ENCODE data around the gene HSD17B1.
"Not testable (repeated sequence)": the region's sequence is repeated elsewhere in the genome, so short reads cannot be mapped to it uniquely, and the experiment has no call there.

Gene HSD17B1

GRCh38 chr17:42525221-42525620 is 27.5 kb upstream of the HSD17B1 start:
- ATAC-seq (no peak), DNase-seq (no peak)

DNA sequence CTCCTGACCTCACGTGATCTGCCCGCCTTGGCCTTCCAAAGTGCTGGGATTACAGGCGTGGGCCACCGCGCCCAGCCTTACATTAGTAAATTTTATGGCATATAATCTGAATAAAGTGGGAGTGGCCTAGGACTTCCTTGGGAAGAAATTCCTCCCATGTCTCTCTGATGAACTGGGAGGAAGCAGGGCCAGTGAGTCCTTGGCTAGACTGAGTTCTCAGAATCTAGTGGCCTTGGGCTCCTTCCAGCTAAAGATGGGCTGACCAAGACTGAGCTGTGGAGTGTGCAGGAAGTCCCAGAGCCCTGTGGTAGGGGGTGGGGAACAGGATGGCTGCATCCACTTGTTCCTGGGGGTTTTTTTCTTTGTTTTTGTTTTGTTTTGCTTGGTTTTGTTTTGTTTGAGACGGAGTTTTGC is 26.7 kb upstream of the HSD17B1 start:
- ATAC-seq (no peak), DNase-seq (no peak)

- DNase-seq (no peak), ATAC-seq (no peak)
These were observed 24.8 kb upstream of the HSD17B1 start for GRCh38 chr17:42527932-42528331.

- ATAC-seq: no peak
These were observed 23.7 kb upstream of the HSD17B1 start for GRCh38 chr17:42529061-42529460.

DNA sequence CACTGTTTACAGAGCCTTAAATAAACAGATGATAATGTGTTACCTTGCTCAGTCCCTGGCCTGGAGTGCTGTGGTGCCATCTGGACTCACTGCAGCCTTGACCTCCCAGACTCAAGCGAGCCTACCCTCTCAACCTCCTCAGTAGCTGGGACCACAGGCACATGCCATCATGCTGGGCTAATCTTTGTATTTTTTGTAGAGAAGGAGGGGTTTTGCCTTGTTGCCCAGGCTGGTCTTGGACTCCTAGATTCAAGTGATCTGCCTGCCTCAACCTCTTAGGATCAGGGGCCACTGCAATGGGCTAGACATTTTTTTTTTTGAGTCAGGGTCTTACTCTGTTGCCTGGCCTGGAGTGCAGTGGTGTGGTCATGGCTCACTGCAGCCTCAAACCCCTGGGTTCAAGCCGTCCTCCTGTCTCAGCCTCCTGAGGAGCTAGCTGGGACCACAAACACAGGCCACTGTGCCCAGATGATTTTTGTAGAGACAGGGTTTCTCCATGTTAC is 21.7 kb upstream of the HSD17B1 start:
- no peak for ATAC-seq
- DNase-seq: no peak

More at GRCh38 chr17:42529061-42529460, 23.7 kb upstream of the HSD17B1 start:
- DNase-seq: no peak

DNA sequence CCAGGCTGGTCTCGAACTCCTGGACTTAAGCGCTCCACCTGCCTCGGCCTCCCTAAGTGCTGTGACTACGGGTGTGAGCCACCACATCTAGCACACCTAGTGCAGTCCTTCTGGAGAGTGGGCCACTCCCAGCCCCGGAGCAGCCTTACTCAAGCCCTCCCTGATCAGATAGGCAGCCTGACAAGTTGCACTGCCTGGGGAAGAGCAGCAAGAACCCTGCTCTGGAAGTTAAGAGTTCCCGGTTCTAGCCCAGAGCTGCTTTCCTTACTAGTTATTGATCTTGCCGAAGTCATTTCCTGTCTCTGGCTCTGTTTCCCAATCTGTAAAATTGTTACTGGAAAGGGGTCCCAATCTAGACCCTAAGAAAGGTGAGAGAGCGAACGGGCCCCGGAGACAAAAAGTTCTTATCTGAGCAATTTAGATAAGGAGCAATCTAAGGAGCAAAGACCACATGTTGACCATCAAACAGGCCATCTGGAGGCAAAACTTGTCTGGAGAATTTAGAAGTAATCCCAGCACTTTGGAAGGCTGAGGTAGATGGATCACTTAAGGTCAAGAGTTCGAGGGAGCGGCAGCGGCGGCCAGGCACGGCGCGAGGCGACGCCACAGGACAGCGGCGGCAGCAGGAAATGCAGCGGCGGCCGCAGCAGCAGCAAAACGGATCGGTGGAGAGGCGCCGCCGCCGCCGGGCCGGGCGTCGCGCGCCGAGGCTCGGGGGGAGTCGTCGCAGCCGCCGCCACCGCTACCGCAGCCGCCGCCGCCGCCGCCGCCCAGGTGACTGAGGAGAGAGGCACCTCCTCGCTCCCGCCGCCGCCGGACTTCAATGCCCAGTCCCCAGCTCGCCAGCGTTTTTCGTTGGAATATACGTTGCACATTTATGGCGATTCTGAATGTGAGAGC is 21.0 kb upstream of the HSD17B1 start:
- no peak for ATAC-seq
- peak; percentile 66 for DNase-seq

DNA sequence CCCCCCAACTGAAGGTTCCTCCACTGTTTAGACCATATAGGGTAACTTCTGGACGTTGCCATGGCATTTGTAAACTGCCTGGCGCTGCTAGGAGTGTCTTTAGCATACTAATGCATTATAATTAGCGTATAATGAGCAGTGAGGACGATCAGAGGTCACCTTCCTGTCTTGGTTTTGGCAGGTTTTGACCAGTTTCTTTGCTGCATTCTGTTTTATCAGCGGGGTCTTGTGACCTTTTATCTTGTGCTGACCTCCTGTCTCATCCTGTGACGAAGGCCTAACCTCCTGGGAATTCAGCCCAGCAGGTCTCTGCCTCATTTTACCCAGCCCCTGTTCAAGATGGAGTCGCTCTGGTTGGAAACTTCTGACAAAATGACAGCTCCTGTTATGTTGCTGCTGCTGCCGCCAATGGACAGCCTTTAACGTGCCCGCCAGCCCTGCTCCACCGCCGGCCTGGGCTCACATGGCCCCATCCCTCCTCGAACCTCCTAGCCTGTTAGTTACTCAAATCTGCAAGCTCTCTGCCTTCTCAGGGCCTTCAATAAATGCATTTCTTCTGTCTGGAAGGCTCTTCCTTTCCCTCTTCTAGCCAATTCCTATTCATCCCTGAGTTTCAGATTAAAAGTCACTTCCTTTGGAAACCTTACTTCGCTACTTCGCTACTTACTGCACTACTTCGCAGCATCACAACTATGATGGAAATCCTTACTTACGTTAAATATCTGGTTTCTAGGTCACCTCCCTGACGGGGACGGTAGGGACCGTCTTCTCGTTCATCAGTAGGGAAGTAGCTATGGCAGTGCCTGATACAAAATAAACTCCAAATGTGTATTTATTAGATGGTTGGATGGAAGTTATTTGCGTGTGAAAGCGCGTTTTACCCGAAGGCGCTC is 17.3 kb upstream of the HSD17B1 start:
- peak; percentile 2 for ATAC-seq
- no peak for DNase-seq

GRCh38 chr17:42536048-42536371 is 16.7 kb upstream of the HSD17B1 start, which contains the start of gene NAGLU:
Gene NAGLU, plus strand, starts transcription at chr17:42536241. Its CDS starts 32 bp downstream, at chr17:42536273.
- ATAC-seq (peak; percentile 93), DNase-seq (peak; percentile 94)

DNA sequence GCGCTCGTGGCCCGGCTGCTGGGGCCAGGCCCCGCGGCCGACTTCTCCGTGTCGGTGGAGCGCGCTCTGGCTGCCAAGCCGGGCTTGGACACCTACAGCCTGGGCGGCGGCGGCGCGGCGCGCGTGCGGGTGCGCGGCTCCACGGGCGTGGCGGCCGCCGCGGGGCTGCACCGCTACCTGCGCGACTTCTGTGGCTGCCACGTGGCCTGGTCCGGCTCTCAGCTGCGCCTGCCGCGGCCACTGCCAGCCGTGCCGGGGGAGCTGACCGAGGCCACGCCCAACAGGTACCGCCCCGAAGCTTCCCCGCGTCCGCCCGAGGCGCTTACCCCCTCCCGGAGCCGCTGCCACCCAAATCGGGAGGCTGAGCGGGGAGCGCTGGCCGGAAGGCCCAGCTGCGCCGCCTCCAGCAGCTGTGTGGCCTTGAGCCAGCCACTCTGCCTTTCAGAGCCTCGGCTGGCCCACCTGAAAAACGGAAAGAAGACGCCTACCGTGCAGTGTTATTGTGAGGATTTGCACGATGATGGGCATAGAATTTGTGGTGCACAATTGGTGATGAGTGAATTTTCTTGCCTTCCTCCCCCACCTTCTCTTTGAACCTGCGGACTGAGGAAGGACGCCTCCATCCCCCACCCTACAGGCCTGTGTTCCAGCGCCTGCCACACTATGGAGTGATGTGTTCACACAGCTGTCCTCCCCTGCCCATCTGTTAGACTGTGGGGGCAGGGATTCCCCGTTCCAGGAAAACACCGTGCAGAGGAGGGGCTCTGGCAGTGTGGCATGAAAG is 16.2 kb upstream of the HSD17B1 start:
- DNase-seq: peak; percentile 83
- ATAC-seq: peak; percentile 79

- ATAC-seq (no peak), DNase-seq (no peak)
These were observed 15.4 kb upstream of the HSD17B1 start for GRCh38 chr17:42537156-42537805.

DNA sequence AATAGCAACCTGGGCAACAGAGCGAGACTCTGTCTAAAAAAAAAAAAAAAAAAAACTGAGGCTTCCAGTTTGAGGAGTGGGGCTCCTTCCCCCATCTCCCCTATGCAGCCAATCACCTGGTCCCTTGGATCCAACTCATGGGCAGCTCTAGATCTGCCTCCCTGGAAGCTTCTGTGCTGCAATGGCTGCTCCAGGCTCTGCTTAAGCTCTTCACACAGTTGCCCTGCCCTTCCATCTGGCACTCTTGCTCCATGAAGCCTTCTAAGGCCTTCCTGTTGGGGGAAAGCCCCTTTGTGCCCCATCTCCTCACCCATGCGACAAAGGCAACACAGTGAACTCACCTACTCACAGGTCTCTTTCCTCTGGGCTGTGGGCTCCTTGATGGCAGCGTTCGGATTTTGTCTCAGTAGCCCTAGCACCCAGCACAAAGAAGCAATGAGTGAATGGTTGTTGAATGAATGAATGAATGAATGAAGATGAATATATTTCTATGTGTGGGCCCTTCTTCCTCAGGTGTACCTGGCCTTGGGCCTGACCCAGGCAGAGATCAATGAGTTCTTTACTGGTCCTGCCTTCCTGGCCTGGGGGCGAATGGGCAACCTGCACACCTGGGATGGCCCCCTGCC is 14.8 kb upstream of the HSD17B1 start:
- ATAC-seq (no peak), DNase-seq (no peak)

- DNase-seq (no peak), ATAC-seq (no peak)
These were observed 14.2 kb upstream of the HSD17B1 start for GRCh38 chr17:42538482-42538881.

DNA sequence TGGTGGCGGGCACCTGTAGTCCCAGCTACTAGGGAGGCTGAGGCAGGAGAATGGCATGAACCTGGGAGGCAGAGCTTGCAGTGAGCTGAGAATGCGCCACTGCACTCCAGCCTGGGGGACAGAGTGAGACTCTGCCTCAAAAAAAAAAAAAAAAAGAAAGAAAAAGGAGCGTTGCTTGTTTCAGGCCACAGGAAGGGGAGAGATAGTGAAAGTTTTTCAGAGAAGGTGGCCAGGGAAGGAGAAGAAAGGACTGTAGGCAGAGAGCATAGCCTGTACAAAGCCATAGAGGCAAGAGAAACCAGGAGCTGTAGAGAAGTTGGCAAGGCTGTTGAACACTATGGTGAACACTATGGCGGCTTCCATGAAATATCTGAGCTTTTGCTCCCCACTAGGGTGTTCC is 12.2 kb upstream of the HSD17B1 start:
- not testable (repeated sequence) for DNase-seq, ATAC-seq

- no peak for ATAC-seq
- no peak for DNase-seq
These were observed 11.5 kb upstream of the HSD17B1 start for GRCh38 chr17:42541041-42541833.

DNA sequence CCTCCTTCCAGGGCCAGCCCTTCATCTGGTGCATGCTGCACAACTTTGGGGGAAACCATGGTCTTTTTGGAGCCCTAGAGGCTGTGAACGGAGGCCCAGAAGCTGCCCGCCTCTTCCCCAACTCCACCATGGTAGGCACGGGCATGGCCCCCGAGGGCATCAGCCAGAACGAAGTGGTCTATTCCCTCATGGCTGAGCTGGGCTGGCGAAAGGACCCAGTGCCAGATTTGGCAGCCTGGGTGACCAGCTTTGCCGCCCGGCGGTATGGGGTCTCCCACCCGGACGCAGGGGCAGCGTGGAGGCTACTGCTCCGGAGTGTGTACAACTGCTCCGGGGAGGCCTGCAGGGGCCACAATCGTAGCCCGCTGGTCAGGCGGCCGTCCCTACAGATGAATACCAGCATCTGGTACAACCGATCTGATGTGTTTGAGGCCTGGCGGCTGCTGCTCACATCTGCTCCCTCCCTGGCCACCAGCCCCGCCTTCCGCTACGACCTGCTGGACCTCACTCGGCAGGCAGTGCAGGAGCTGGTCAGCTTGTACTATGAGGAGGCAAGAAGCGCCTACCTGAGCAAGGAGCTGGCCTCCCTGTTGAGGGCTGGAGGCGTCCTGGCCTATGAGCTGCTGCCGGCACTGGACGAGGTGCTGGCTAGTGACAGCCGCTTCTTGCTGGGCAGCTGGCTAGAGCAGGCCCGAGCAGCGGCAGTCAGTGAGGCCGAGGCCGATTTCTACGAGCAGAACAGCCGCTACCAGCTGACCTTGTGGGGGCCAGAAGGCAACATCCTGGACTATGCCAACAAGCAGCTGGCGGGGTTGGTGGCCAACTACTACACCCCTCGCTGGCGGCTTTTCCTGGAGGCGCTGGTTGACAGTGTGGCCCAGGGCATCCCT is 9.3 kb upstream of the HSD17B1 start:
- ATAC-seq (no peak), DNase-seq (no peak)

GRCh38 chr17:42544874-42545283 is 7.8 kb upstream of the HSD17B1 start:
- DNase-seq (no peak), ATAC-seq (no peak)

DNA sequence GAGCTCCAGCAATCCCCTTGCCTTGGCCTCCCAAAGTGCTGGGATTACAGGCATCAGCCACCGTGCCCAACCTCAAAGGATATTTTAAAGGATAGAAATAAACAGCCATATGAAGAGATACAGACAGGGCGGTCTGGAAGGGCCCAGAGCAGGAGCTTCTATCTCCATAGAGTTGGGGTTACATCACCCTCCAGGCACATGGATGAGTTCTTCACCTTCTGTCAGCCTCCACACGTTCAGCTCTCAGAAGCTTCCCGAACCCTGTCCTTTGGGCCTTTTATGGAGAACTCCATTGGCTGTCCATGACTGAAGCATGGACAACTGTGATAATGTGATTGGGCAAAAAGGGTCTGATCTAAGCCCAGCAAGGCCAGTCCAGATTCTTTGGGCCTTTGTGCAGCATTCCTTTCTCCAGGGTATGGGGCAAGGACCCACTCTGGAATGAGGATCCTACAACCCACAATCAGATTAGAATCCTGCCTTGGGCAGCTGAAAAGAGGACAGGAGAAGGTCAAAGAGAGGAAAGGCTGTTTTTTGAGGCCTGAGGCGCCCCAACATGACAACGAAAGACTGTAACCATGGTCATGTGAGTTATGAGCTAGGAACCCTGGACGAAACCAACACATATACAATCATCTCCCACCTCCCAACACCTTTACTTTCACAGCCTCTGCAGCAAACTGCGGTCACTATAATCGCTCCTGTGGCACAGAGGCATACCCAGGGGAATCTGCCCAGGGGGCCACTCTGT is 6.8 kb upstream of the HSD17B1 start:
- not testable (repeated sequence) for DNase-seq, ATAC-seq

DNA sequence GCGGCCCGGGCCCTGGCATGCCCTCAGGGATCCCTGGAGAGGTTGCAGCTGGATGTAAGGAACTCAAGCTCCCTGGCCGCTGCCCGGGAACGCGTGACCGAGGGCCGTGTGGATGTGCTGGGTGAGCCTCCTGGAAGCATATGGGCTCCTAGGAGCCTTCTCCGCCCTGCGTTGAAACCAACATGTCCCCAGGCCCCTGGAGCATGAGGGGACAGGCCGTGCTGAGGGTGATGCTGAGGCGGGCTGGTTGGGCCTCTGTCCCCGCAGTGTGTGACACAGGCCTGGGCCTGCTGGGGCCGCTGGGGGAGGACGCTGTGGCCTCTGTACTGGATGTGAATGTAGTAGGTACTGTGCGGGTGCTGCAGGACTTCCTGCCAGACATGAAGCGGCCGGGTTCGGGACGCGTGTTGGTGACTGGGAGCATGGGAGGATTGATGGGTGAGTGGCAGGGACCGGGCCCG is 5.7 kb upstream of the HSD17B1 start:
- DNase-seq: no peak
- ATAC-seq: no peak

Data from stimulated activated naive CD8-positive, alpha-beta T cell treated with anti-CD3 and anti-CD28 coated beads, Interleukin-15, Interleukin-2, amounts not matched to agents 100 U/mL and 50 U/mL, for 24 hours (primary cell).